CD14-positive monocyte (primary cell): Measurements from ENCODE around the gene GRXCR2. TPM values are rescaled to one million over a fixed set of nuclear protein-coding genes. Genes with fewer than 3 reads are reported as not detected.

Source experiments
- DNase-seq, 3 donors: peaks; one replicate each; pipeline ENCODE4 v3.0.0-alpha.2; 2011 to 2022
- H2AFZ ChIP-seq: 2 replicates; pipeline ENCODE4 v1.6.0; 2012; ENCODE audit warnings: mild to moderate bottlenecking, low read depth, low read length, inconsistent platforms; ENCODE audit not compliant: insufficient read depth, poor library complexity, severe bottlenecking
- H3K27ac ChIP-seq, 2 donors: 1 replicate in 1 of 2; 2 replicates in 1 of 2; pipeline ENCODE4 v1.5.1; 2012 to 2013; ENCODE audit warnings: low read length in 2 of 2, control low read depth in 1 of 2, inconsistent platforms in 1 of 2, low read depth in 1 of 2, mild to moderate bottlenecking in 1 of 2
- H3K27me3 ChIP-seq, 2 donors: one replicate each; pipeline versions ENCODE4 v1.6.0 to v1.6.1; 2011 to 2013; ENCODE audit warnings: low read length in 2 of 2; ENCODE audit not compliant: control insufficient read depth in 2 of 2, insufficient read depth in 2 of 2
- H3K36me3 ChIP-seq, 2 donors: replicated peaks in 1 of 2; 1 replicate in 1 of 2; 2 replicates in 1 of 2; pipeline versions ENCODE4 v1.5.1 to v1.6.1; 2012 to 2013; ENCODE audit warnings: low read length in 2 of 2, control low read depth in 1 of 2, inconsistent platforms in 1 of 2, mild to moderate bottlenecking in 1 of 2; ENCODE audit not compliant: insufficient read depth in 2 of 2, control insufficient read depth in 1 of 2
- H3K4me1 ChIP-seq, 2 donors: 1 replicate in 1 of 2; 2 replicates in 1 of 2; pipeline versions ENCODE4 v1.5.1 to v1.6.1; 2012 to 2013; ENCODE audit warnings: low read length in 2 of 2, control low read depth in 1 of 2, inconsistent platforms in 1 of 2, mild to moderate bottlenecking in 1 of 2, moderate library complexity in 1 of 2; ENCODE audit not compliant: insufficient read depth in 2 of 2, control insufficient read depth in 1 of 2
- H3K4me2 ChIP-seq: replicated peaks from 2 replicates; pipeline ENCODE3; 2012; ENCODE audit warnings: low read length, moderate library complexity, mild to moderate bottlenecking; ENCODE audit not compliant: poor library complexity, severe bottlenecking; ENCODE audit errors: extremely low read depth
- H3K4me3 ChIP-seq, 3 experiments: fragments of 200-600 bp in 1 of 3; sonication (generic) in 1 of 3; replicated peaks in 1 of 3; 1 replicate in 2 of 3; 2 replicates in 1 of 3; pipeline ENCODE4 v1.5.1; 2011 to 2013; ENCODE audit warnings: low read length in 3 of 3, mild to moderate bottlenecking in 3 of 3, control low read depth in 2 of 3, low read depth in 2 of 3, inconsistent platforms in 1 of 3, moderate library complexity in 1 of 3
- H3K79me2 ChIP-seq: 2 replicates; pipeline ENCODE4 v1.6.0; 2012; ENCODE audit warnings: mild to moderate bottlenecking, control low read depth, inconsistent platforms, low read length, moderate library complexity; ENCODE audit not compliant: insufficient read depth
- H3K9ac ChIP-seq: 2 replicates; pipeline ENCODE4 v1.6.0; 2017; ENCODE audit warnings: low read length, mild to moderate bottlenecking; ENCODE audit not compliant: insufficient read depth, poor library complexity, severe bottlenecking
- H3K9me3 ChIP-seq, 2 donors: replicated peaks in 1 of 2; 1 replicate in 1 of 2; 2 replicates in 1 of 2; pipeline versions ENCODE4 v1.5.1 to v1.6.1; 2012 to 2013; ENCODE audit warnings: low read length in 2 of 2, control low read depth in 1 of 2; ENCODE audit not compliant: control insufficient read depth in 1 of 2, insufficient read depth in 1 of 2
- H4K20me1 ChIP-seq: 2 replicates; pipeline ENCODE4 v1.6.0; 2012; ENCODE audit warnings: mild to moderate bottlenecking, low read length, control low read depth, moderate library complexity; ENCODE audit not compliant: insufficient read depth
- H3K27ac Mint-ChIP-seq, 7 donors: one replicate each; pipeline ENCODE4 v1.8.0; 2020; ENCODE audit warnings: mild to moderate bottlenecking in 7 of 7, mixed read lengths in 7 of 7, moderate library complexity in 6 of 7, inconsistent platforms in 2 of 7
- H3K27me3 Mint-ChIP-seq, 3 donors: one replicate each; pipeline ENCODE4 v1.8.0; 2021 to 2022; ENCODE audit warnings: low read depth in 3 of 3, mild to moderate bottlenecking in 3 of 3, mixed read lengths in 3 of 3, moderate library complexity in 3 of 3, inconsistent platforms in 1 of 3
- H3K36me3 Mint-ChIP-seq, 2 donors: one replicate each; pipeline ENCODE4 v1.8.0; 2020; ENCODE audit warnings: mixed read lengths in 2 of 2, inconsistent platforms in 1 of 2, mild to moderate bottlenecking in 1 of 2
- H3K4me1 Mint-ChIP-seq: one replicate; pipeline ENCODE4 v1.8.0; 2020; ENCODE audit warnings: mild to moderate bottlenecking, mixed read lengths
- H3K4me3 Mint-ChIP-seq, 2 donors: one replicate each; pipeline ENCODE4 v1.8.0; 2020; ENCODE audit warnings: mild to moderate bottlenecking in 2 of 2, mixed read lengths in 2 of 2, moderate library complexity in 1 of 2
- H3K9me3 Mint-ChIP-seq, 7 donors: one replicate each; pipeline ENCODE4 v1.8.0; 2020 to 2022; ENCODE audit warnings: mixed read lengths in 7 of 7, mild to moderate bottlenecking in 6 of 7, moderate library complexity in 6 of 7, inconsistent platforms in 2 of 7
- CTCF ChIP-seq: fragments of 200-600 bp; IDR thresholded peaks from one replicate; pipeline ENCODE4 v1.8.0; 2022; ENCODE audit warnings: antibody characterized with exemption, mild to moderate bottlenecking
- WGBS: methylation state at CpG from one replicate; pipeline ENCODE4 v1.1.5; 2013; ENCODE audit warnings: missing lambda C conversion rate; ENCODE audit not compliant: insufficient coverage; 5-methylcytosine and 5-hydroxymethylcytosine counted together
- intact Hi-C, 2 donors: fragments of 100-400 bp; cut with micrococcal nuclease; formaldehyde crosslinking; loops; one replicate each; pipeline versions ENCODE4 v1.15.0 to v1.15.1; 2023
- polyA plus RNA-seq, 3 donors: library from polyadenylated mRNA; depleted of rRNA in 1 of 3; unstranded in 2 of 3; stranded (reverse) in 1 of 3; fragments of 300-500 nt in 2 of 3; fragments of >200 nt in 1 of 3; fragmentation: Illumina TruSeq in 2 of 3; gene quantifications; 1 replicate in 2 of 3; 2 replicates in 1 of 3; pipeline ENCODE4 v1.2.3, GENCODE V29; 2012 to 2021

GRXCR2 gene
- polyA plus RNA-seq, 3 donors: not detected

GRCh38 chr5:145826895-145827674, 45.7 kb downstream of the GRXCR2 start:
- no peak overlapping the region for H3K4me3 Mint-ChIP-seq
- H4K20me1 ChIP-seq: no peaks in the 10 kb centered on the region
- peaks cover 6% of the 10 kb centered on the region for H3K4me1 Mint-ChIP-seq
- H3K9ac ChIP-seq: no peak overlapping the region
- no peak overlapping the region for H3K27ac ChIP-seq
- H3K9me3 Mint-ChIP-seq: no peaks in the 10 kb centered on the region
- H2AFZ ChIP-seq: no peak overlapping the region
- no peaks in the 10 kb centered on the region for H3K9me3 ChIP-seq
- intact Hi-C loops: loop anchor here (5.0 to 10.0 kb wide), 2 partner anchors 145 to 1622 kb away; no protein-coding TSS in a partner anchor
- H3K4me3 ChIP-seq: no peak overlapping the region
- no peak overlapping the region for H3K4me2 ChIP-seq
- no peaks in the 10 kb centered on the region for H3K27me3 ChIP-seq
- no peaks in the 10 kb centered on the region for H3K79me2 ChIP-seq
- DNase-seq: no peak
- H3K4me1 ChIP-seq: no peaks in the 10 kb centered on the region
- WGBS: 60% methylated on average over 1 of the region's 8 CpGs
- peaks cover 0 to 2% (median 0%) of the 10 kb centered on the region in 3 donors for H3K27me3 Mint-ChIP-seq
- H3K36me3 ChIP-seq: no peaks in the 10 kb centered on the region
- H3K27ac Mint-ChIP-seq: no peak overlapping the region
- no peaks in the 10 kb centered on the region for H3K36me3 Mint-ChIP-seq
- no peak for TF ChIP-seq CTCF

- no peak overlapping the region for H3K4me2 ChIP-seq
- H3K4me3 ChIP-seq: no peak overlapping the region
- Mint-ChIP-seq H3K4me1 (peaks cover 4% of the 10 kb centered on the region), H3K36me3 (peaks cover 0 to 2% of the 10 kb centered on the region in 2 donors), H3K27ac (no peak overlapping the region), H3K27me3 (peaks cover 0 to 2% (median 0%) of the 10 kb centered on the region in 3 donors), H3K9me3 (no peaks in the 10 kb centered on the region), H3K4me3 (no peak overlapping the region)
- peak; percentile 82 for TF ChIP-seq CTCF
- WGBS: 50% methylated on average over 2 of the region's 3 CpGs
- no peaks in the 10 kb centered on the region for H3K4me1 ChIP-seq
- H3K79me2 ChIP-seq: no peaks in the 10 kb centered on the region
- H4K20me1 ChIP-seq: no peaks in the 10 kb centered on the region
- DNase-seq: peak; percentile 23 to 48 (median 43)
- peak overlapping the region; percentile 22 for H2AFZ ChIP-seq
- H3K9ac ChIP-seq: no peak overlapping the region
- intact Hi-C loops: loop anchor here (5.0 to 10.0 kb wide), 2 partner anchors 143 to 1621 kb away; no protein-coding TSS in a partner anchor
- H3K36me3 ChIP-seq: no peaks in the 10 kb centered on the region
- no peak overlapping the region for H3K27ac ChIP-seq
- H3K9me3 ChIP-seq: no peaks in the 10 kb centered on the region
- no peaks in the 10 kb centered on the region for H3K27me3 ChIP-seq
Observed at GRCh38 chr5:145825751-145826180, 47.0 kb downstream of the GRXCR2 start.
